Measurements from ENCODE around the gene ADAMTS6. TPM values are rescaled to one million over a fixed set of nuclear protein-coding genes. Genes with fewer than 3 reads are reported as not detected.
"Not testable (repeated sequence)": the region's sequence is repeated elsewhere in the genome, so short reads cannot be mapped to it uniquely, and the experiment has no call there.

ADAMTS6 gene
- total RNA-seq, 1 donor from 2014 or later: 1.3 TPM

- DNase-seq (ENCODE audit: low spot score): no peak
These were observed 13.1 kb downstream of the ADAMTS6 start for GRCh38 chr5:65468633-65469032.

- no peak for DNase-seq (ENCODE audit: low spot score)
These were observed 19.5 kb downstream of the ADAMTS6 start for GRCh38 chr5:65462139-65462705.

- DNase-seq (ENCODE audit: low spot score): no peak
These were observed 20.2 kb downstream of the ADAMTS6 start for GRCh38 chr5:65461490-65461889.

GRCh38 chr5:65459995-65460394, 21.7 kb downstream of the ADAMTS6 start:
- no peak for DNase-seq (ENCODE audit: low spot score)

- no peak for DNase-seq (ENCODE audit: low spot score)
These were observed 26.7 kb downstream of the ADAMTS6 start for GRCh38 chr5:65455064-65455463.

DNA sequence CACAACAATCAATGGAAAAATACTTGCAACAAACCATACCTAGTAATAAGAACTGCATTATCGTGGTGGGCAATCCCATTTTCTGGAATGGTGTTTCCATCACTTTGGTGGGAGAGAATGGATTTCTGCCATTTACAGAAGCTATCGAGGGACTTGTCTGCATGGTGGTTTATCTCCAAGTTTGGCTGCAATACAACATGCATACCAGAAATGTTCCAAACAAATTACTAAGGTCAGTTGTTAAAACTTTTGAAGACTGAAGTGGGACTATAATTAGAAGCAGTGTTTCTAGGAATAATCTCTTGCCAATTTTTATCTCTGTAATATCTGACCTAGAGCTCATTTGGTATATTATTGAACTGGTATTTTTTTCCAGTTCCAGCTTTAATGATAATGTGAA, 30.3 kb downstream of the ADAMTS6 start:
- DNase-seq (ENCODE audit: low spot score): no peak

- DNase-seq (ENCODE audit: low spot score): no peak
These were observed 35.0 kb downstream of the ADAMTS6 start for GRCh38 chr5:65446682-65447081.

DNA sequence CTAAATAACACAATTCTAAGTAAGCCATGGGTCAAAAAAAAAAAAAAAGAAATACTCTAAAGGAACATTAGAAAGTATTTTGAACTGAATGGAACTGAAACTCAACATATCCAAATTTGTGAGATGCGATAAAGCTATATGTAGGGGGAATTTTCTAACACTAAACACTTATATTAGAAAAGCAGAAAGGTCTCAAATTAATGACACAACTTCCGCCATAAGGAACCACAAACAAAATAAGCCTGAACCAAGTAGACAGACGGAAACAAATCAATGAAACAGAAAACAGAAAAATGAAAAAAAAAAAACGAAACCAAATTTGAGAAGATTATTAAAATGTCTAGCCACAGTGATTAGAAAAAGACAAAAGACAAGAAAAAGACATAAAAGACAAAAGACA, 39.9 kb downstream of the ADAMTS6 start:
- no peak for DNase-seq (ENCODE audit: low spot score)

DNA sequence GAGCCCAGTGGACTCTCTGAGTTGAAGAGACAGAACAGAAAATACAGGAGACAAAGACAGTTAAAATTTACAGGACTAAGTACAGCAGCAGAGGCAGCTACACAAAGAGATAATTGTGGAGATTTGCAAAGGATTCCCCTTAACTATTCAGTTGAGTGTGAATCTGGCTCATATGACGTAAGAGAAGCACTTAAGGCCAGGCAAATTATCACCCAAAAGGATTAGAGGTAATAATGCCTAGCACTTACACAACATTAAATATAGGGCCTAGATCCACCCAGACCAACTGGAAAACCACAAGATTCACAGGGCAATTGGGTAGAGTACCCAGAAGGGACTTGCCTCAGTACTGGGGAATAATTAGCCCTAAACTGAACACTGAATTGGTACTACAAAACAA, 41.3 kb downstream of the ADAMTS6 start:
- no peak for DNase-seq (ENCODE audit: low spot score)

DNA sequence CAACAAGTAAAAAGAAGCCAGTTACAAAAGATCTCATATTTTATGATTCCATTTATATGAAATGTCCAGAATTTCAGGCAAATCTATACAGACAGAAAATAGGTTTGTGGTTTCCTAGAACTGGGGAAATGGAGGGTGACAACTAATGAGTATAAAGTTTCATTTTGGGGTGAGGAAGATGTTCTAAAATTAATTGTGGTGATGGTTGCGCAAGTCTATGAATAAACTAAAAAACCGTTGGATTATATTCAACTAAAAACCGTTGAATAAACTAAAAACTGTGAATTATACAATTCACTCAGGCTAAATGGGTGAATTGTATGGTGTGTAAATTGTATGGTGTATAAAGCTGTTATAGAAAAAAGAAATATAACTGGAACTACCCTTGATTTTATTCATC, 47.6 kb downstream of the ADAMTS6 start:
- no peak for DNase-seq (ENCODE audit: low spot score)

GRCh38 chr5:65426656-65427055, 55.1 kb downstream of the ADAMTS6 start:
- DNase-seq (ENCODE audit: low spot score): no peak

- no peak for DNase-seq (ENCODE audit: low spot score)
These were observed 58.1 kb downstream of the ADAMTS6 start for GRCh38 chr5:65423623-65424022.

DNA sequence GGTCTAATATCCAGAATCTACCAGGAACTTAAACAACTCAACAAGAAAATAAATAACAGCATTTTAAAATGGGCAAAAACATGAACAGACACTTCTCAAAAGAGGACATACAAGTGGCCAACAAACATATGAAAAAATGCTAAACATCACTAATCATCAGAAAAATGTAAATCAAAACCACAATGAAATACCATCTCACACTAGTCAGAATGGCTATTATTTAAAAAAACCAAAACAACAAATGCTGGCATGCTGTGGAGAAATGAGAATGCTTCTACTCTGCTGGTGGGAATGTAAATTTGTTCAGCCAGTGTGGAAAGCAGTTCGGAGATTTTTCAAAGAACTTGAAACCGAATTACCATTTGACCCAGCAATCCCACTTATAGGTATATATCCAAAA, 63.1 kb downstream of the ADAMTS6 start:
- no peak for DNase-seq (ENCODE audit: low spot score)

GRCh38 chr5:65413822-65414221, 67.9 kb downstream of the ADAMTS6 start:
- no peak for DNase-seq (ENCODE audit: low spot score)

- DNase-seq (ENCODE audit: low spot score): no peak
These were observed 68.9 kb downstream of the ADAMTS6 start for GRCh38 chr5:65412842-65413241.

- no peak for DNase-seq (ENCODE audit: low spot score)
These were observed 70.4 kb downstream of the ADAMTS6 start for GRCh38 chr5:65411356-65411755.

- no peak for DNase-seq (ENCODE audit: low spot score)
These were observed 86.1 kb downstream of the ADAMTS6 start for GRCh38 chr5:65395526-65396155.

DNA sequence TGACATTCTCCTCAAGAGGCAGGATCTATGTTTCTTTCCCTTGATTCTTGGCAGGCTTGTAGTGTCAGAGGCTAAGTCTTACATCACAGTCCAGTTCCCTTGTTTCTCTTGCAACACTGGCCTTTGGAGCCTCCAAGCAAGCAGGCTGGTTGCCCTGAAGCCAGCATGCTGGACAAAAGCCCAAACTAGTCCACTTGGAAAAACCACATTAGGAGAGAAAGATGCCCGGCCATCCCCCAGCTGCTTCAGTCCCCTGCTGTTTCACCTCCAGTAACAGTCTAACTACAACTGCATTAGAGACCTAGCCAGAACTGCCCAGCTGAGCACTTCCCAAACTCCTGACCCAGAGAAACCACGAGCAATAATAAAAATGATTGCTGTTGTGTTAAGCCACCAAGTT, 87.6 kb downstream of the ADAMTS6 start:
- DNase-seq (ENCODE audit: low spot score): no peak

GRCh38 chr5:65391591-65391990, 90.1 kb downstream of the ADAMTS6 start:
- no peak for DNase-seq (ENCODE audit: low spot score)

DNA sequence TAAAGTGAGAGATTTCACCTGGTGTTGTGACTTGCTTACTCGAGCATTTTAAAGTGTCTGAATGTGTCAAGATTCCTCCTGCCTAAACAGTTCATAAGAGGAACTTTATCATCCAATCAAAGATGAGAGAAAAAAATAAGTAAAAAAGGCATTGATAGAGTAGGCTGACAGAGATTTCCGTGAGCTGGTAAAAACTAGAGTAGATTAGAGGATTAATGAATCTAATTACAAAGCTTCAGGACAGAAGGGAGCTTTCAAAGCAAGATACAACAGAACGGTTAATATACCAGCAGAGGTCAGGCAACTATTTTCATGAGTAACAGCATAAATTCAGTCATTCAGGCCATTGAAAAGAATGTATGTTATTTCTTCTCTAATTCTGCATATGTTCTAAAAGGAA, 91.5 kb downstream of the ADAMTS6 start:
- DNase-seq (ENCODE audit: low spot score): no peak

- DNase-seq (ENCODE audit: low spot score): no peak
These were observed 97.9 kb downstream of the ADAMTS6 start for GRCh38 chr5:65383859-65384258.

DNA sequence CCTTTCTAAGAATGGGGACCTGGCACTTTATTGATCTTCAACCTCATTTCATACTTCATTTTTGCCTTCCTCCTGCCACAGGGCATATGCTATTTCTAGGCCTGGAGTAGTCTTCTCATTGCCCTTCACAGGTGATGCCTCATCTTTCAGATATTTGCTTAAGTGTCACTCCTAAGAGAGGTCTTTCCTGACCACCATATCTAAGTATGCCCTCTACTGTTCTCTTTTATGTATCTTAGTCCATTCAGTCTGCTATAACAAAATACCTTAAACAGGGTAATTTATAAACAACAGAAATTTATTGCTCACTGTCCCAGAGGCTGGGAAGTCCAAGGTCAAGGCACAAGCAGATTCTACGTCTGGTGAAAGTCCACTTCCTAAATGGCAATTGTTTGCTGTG, 99.1 kb downstream of the ADAMTS6 start:
- no peak for DNase-seq (ENCODE audit: low spot score)

DNA sequence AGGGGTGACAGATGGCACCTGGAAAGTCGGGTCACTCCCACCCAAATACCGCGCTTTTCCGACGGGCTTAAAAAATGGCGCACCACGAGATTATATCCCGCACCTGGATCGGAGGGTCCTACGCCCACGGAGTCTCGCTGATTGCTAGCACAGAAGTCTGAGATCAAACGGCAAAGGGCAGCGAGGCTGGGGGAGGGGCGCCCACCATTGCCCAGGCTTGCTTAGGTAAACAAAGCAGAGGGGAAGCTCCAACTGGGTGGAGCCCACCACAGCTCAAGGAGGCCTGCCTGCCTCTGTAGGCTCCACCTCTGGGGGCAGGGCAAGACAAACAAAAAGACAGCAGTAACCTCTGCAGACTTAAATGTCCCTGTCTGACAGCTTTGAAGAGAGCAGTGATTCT, 111.2 kb downstream of the ADAMTS6 start:
- not testable (repeated sequence) for DNase-seq (ENCODE audit: low spot score)

GRCh38 chr5:65366655-65367054, 115.1 kb downstream of the ADAMTS6 start:
- no peak for DNase-seq (ENCODE audit: low spot score)
